ENCODE data around the gene WDR64. TPM values are rescaled to one million over a fixed set of nuclear protein-coding genes. Genes with fewer than 3 reads are reported as not detected.

The WDR64 gene
- polyA plus RNA-seq, 1 donor (not counting 4 experiments of a cell fraction or from before 2014, with no cell fraction given): not detected

DNA sequence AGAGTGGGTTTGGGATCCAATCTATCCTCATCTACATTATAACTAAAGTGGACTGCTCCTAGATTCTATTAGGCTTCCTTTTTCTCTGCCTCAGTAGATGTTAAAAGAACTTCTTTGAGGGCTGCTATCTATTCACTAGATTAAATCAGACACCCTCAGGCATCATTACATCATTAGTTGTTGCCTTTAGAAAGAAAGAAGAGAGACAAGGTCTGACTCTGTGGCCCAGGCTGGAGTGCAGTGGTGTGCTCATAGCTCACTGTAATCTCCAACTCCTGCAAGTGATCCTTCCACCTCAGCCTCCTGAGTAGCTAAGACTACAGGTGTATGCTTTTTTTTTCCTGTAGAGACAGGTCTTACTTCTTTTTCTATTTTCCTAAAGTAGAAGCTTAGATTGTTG, 124.8 kb downstream of the WDR64 start:
- no peaks in the 10 kb centered on the region for H3K36me3 ChIP-seq (ENCODE audit: control insufficient read depth in 2 of 2, extremely low read depth in 1 of 2, insufficient read depth in 2 of 2, low read length in 2 of 2)
- H3K9ac ChIP-seq (ENCODE audit: control insufficient read depth, extremely low read depth, insufficient read depth, low read length): no peak overlapping the region
- H3K27ac ChIP-seq (ENCODE audit: control insufficient read depth, insufficient read depth, low read length): no peak overlapping the region
- H3K79me2 ChIP-seq (ENCODE audit: control insufficient read depth, insufficient read depth, low read length): no peaks in the 10 kb centered on the region
- dilution Hi-C loops (cut with MboI; ENCODE audit: extremely low pct_ligation_motif_present, low sequenced_read_pairs): no loop called here
- no peaks in the 10 kb centered on the region for H3K4me1 ChIP-seq (ENCODE audit: control insufficient read depth, extremely low read depth, insufficient read depth, low read length)
- no peak overlapping the region for H3K4me3 ChIP-seq (ENCODE audit: control insufficient read depth in 2 of 3, extremely low read depth in 1 of 3, insufficient read depth in 2 of 3, low read depth in 1 of 3, low read length in 3 of 3)
- no peaks in the 10 kb centered on the region for H3K9me1 ChIP-seq (ENCODE audit: control insufficient read depth, extremely low read depth, insufficient read depth, low read length)
- no peaks in the 10 kb centered on the region for H3K9me3 ChIP-seq (ENCODE audit: control insufficient read depth, low read depth, low read length)
- TF ChIP-seq, protein P1, sequence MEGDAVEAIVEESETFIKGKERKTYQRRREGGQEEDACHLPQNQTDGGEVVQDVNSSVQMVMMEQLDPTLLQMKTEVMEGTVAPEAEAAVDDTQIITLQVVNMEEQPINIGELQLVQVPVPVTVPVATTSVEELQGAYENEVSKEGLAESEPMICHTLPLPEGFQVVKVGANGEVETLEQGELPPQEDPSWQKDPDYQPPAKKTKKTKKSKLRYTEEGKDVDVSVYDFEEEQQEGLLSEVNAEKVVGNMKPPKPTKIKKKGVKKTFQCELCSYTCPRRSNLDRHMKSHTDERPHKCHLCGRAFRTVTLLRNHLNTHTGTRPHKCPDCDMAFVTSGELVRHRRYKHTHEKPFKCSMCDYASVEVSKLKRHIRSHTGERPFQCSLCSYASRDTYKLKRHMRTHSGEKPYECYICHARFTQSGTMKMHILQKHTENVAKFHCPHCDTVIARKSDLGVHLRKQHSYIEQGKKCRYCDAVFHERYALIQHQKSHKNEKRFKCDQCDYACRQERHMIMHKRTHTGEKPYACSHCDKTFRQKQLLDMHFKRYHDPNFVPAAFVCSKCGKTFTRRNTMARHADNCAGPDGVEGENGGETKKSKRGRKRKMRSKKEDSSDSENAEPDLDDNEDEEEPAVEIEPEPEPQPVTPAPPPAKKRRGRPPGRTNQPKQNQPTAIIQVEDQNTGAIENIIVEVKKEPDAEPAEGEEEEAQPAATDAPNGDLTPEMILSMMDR (optimal IDR thresholded peaks at IDR 0.05 in 1 of 3, IDR thresholded peaks at IDR 0.05 in 1 of 3, conservative IDR thresholded peaks at IDR 0.05 in 1 of 3; ENCODE audit: extremely low read depth in 1 of 3, insufficient read depth in 2 of 3, low read length in 3 of 3): no peak
- no peak for TF ChIP-seq EZH2 (IDR thresholded peaks at IDR 0.05; ENCODE audit: low read length)
- H3K27me3 ChIP-seq (ENCODE audit: control insufficient read depth, extremely low read depth, insufficient read depth, low read length): no peaks in the 10 kb centered on the region
- H4K20me1 ChIP-seq (ENCODE audit: control insufficient read depth, extremely low read depth, insufficient read depth, low read length): no peaks in the 10 kb centered on the region
- FAIRE-seq (no peak), DNase-seq (ENCODE audit: low read depth, low spot score) (no peak)
- H3K4me2 ChIP-seq (ENCODE audit: control insufficient read depth, extremely low read depth, insufficient read depth, low read depth, low read length): no peak overlapping the region
- H2AFZ ChIP-seq (ENCODE audit: control insufficient read depth, low read length): no peak overlapping the region

DNA sequence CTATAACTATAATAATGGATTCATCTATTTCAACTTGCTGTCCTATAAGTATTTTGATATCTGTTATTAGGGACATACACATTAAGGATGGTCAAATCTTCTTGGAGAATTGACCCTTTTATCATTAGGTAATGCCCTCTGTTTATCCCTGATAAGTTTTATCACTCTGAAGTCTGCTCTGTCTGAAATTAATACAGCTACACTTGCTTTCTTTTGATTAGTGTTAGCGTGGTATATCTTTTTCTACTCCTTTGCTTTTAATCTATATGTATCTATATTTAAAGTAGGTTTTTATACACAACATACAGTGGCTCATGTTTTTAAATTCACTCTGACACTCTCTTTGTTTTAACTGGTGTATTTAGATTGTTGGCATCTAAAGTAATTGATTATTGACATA, 126.0 kb downstream of the WDR64 start:
- Histone ChIP-seq H3K4me3 (ENCODE audit: control insufficient read depth in 2 of 3, extremely low read depth in 1 of 3, insufficient read depth in 2 of 3, low read depth in 1 of 3, low read length in 3 of 3) (no peak overlapping the region), H3K9ac (ENCODE audit: control insufficient read depth, extremely low read depth, insufficient read depth, low read length) (no peak overlapping the region), H3K79me2 (ENCODE audit: control insufficient read depth, insufficient read depth, low read length) (no peaks in the 10 kb centered on the region), H2AFZ (ENCODE audit: control insufficient read depth, low read length) (no peak overlapping the region), H3K9me3 (ENCODE audit: control insufficient read depth, low read depth, low read length) (no peaks in the 10 kb centered on the region), H3K27ac (ENCODE audit: control insufficient read depth, insufficient read depth, low read length) (no peak overlapping the region), H3K27me3 (ENCODE audit: control insufficient read depth, extremely low read depth, insufficient read depth, low read length) (no peaks in the 10 kb centered on the region), H3K36me3 (ENCODE audit: control insufficient read depth in 2 of 2, extremely low read depth in 1 of 2, insufficient read depth in 2 of 2, low read length in 2 of 2) (no peaks in the 10 kb centered on the region), H3K9me1 (ENCODE audit: control insufficient read depth, extremely low read depth, insufficient read depth, low read length) (no peaks in the 10 kb centered on the region), H4K20me1 (ENCODE audit: control insufficient read depth, extremely low read depth, insufficient read depth, low read length) (no peaks in the 10 kb centered on the region), H3K4me2 (ENCODE audit: control insufficient read depth, extremely low read depth, insufficient read depth, low read depth, low read length) (no peak overlapping the region), H3K4me1 (ENCODE audit: control insufficient read depth, extremely low read depth, insufficient read depth, low read length) (no peaks in the 10 kb centered on the region)
- dilution Hi-C loops (cut with MboI; ENCODE audit: extremely low pct_ligation_motif_present, low sequenced_read_pairs): no loop called here
- no peak for DNase-seq (ENCODE audit: low read depth, low spot score)
- TF ChIP-seq EZH2 (IDR thresholded peaks at IDR 0.05; ENCODE audit: low read length): no peak
- TF ChIP-seq, protein P1 (optimal IDR thresholded peaks at IDR 0.05 in 1 of 3, IDR thresholded peaks at IDR 0.05 in 1 of 3, conservative IDR thresholded peaks at IDR 0.05 in 1 of 3; ENCODE audit: extremely low read depth in 1 of 3, insufficient read depth in 2 of 3, low read length in 3 of 3): no peak
- no peak for FAIRE-seq
